HPDE6-E6E7 (cell line): ENCODE results near the gene RDH5.

Experiments
- DNase-seq: peaks from one replicate; pipeline ENCODE4 v3.0.0; 2011; ENCODE audit warnings: missing footprints; ENCODE audit errors: extremely low spot score

RDH5 gene

GRCh38 chr12:55720071-55720564, at the start of gene RDH5:
Gene RDH5 (plus strand): TSS chr12:55720393. CDS start chr12:55721185, 792 bp downstream.
- DNase-seq = no peak

GRCh38 chr12:55671746-55672145, 48.4 kb upstream of the RDH5 start:
- DNase-seq = no peak

GRCh38 chr12:55673638-55674037, 46.6 kb upstream of the RDH5 start:
- no peak for DNase-seq

- DNase-seq = no peak
These were observed 44.5 kb upstream of the RDH5 start for GRCh38 chr12:55675666-55676065.

GRCh38 chr12:55676707-55677106, 43.5 kb upstream of the RDH5 start:
- no peak for DNase-seq

- no peak for DNase-seq
These were observed 40.5 kb upstream of the RDH5 start for GRCh38 chr12:55679691-55680090.

- DNase-seq = peak; percentile 47
These were observed 38.8 kb upstream of the RDH5 start for GRCh38 chr12:55681142-55682077.

- DNase-seq = no peak
These were observed 38.0 kb upstream of the RDH5 start for GRCh38 chr12:55682087-55682796.

- no peak for DNase-seq
These were observed 36.5 kb upstream of the RDH5 start for GRCh38 chr12:55683676-55684075.

- DNase-seq = no peak
These were observed 35.3 kb upstream of the RDH5 start for GRCh38 chr12:55684761-55685370.

GRCh38 chr12:55685671-55686070, 34.5 kb upstream of the RDH5 start:
- no peak for DNase-seq

GRCh38 chr12:55686366-55687010, 33.7 kb upstream of the RDH5 start:
- DNase-seq = no peak

GRCh38 chr12:55687746-55688145, 32.4 kb upstream of the RDH5 start:
- no peak for DNase-seq

- no peak for DNase-seq
These were observed 31.2 kb upstream of the RDH5 start for GRCh38 chr12:55688716-55689655.

- no peak for DNase-seq
These were observed 27.4 kb upstream of the RDH5 start for GRCh38 chr12:55692631-55693322.

GRCh38 chr12:55693323-55694187, 26.6 kb upstream of the RDH5 start:
- no peak for DNase-seq

- no peak for DNase-seq
These were observed 26.0 kb upstream of the RDH5 start for GRCh38 chr12:55694188-55694515.

GRCh38 chr12:55694651-55695050, 25.5 kb upstream of the RDH5 start:
- no peak for DNase-seq

GRCh38 chr12:55695349-55695748, 24.8 kb upstream of the RDH5 start:
- DNase-seq = no peak
